ENCODE measurements around the gene GPR137B.

The GPR137B gene

GRCh38 chr1:236204656-236205055 is 62.3 kb downstream of the GPR137B start:
- DNase-seq = no peak

GRCh38 chr1:236206548-236206947 is 64.2 kb downstream of the GPR137B start:
- DNase-seq = no peak

- DNase-seq = no peak
Observed at GRCh38 chr1:236207121-236207520, 64.8 kb downstream of the GPR137B start.

DNA sequence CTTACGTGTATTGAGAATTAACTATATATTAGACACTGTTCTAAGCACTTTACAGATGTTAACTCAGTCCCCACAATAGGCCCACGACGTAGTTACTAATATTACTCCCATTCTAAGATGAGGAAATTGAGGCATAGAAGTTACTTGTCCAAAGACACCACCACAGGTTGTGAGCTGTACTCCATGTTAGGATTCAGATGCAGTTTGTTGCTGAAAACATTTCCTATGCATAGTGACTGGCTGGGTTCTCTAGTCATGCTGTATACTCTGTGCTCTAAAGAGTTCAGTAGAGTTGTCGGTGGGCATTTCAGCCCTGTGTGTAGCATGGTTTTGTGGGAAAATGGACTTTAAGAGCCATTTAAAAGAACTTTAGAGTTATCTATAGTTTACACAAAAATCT is 65.2 kb downstream of the GPR137B start:
- no peak for DNase-seq

DNA sequence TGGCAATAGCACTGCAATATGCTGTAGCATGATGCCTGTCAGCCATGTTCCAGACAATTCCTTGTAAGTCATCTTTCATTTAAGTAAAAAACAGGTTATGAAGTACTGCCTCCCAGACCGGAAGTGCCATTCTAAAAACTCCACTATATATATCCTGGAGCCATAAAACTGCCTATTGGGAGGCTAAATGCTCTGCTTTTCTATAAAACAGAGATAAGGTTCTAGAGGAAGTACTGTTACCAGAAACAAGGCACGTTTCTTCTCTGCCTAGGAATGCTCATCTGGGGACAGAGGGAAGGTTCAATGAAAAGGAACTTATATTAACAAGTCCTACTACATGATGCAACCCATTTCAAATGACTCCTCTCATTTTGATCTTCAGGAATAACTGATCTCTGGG is 66.8 kb downstream of the GPR137B start:
- no peak for DNase-seq

DNA sequence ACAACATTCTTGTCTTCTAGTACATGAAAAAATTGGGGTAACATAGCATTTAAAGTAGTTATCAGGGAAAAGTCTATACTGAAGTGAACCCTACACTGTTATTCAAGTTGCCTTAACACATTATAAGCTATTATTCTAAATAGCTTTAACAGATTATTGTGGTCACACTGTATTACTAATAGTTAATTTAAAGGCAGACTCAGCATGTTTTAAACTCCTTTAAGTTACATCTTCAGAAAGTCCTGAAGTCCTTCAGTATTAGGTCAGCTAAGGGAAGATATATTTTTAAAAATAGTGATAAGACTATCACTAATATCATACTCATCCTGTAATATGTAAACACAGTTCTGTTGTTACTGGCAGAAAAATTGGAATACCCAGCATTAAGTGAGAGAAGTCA is 67.4 kb downstream of the GPR137B start:
- no peak for DNase-seq

DNA sequence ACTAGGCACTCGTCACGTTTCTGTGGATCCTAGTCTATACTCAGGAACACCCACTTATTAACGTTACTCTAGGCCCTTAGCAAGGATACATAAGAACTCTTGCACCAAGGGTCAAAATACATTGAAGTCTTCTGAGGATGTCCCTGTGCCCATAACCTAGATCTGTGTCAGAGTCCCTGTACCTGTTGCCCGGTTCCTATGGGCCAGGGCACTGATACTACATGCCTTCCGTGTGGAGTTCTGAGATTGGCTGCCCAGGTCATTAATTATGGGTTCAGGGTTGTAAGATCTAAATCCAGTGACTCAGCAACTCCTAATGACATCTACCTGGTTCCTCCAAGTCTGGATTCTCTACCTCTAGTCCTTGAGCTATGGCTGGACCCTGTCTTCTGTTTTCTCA is 69.5 kb downstream of the GPR137B start:
- no peak for DNase-seq

- no peak for DNase-seq
Observed at GRCh38 chr1:236213534-236213933, 71.2 kb downstream of the GPR137B start.

- DNase-seq = no peak
Observed at GRCh38 chr1:236214761-236215160, 72.4 kb downstream of the GPR137B start.

- DNase-seq = no peak
Observed at GRCh38 chr1:236220473-236220872, 78.1 kb downstream of the GPR137B start.

DNA sequence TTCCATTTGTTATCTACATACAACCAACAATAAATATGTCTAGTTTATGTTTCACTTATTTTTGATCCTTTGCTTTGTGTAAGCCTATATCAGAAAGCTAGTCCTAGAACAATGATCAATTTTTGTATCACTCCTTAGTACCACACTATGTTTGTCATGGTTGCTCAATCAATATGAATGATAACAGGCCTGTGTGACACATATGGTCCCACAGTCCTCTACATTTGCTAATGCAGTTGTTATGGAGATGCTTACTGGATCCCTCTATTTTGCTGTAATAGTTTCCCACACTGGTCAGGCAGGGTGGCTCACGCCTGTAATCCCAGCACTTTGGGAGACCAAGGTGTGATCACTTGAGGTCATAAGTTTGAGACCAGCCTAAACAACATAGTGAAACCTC is 80.3 kb downstream of the GPR137B start:
- no peak for DNase-seq

DNA sequence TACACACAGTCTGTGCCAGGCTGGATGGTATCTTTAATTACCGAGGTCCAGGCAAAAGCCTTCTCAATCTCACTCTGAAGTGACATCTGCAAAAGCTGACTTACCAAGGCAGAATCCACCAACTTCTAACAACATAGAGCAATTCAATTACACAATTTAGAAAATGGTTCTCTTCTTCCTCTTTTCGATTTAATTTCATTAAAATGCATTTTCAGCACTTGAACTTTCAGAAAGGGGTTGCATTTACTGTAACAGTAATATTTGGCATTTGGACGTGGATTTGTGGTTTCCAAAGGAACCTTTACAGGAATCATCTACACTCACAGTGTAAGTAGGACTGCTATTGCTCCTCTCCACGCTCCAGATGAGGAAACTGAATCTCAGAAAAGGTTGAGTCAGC is 86.1 kb downstream of the GPR137B start:
- DNase-seq = no peak

- DNase-seq = no peak
Observed at GRCh38 chr1:236235116-236235515, 92.8 kb downstream of the GPR137B start.

DNA sequence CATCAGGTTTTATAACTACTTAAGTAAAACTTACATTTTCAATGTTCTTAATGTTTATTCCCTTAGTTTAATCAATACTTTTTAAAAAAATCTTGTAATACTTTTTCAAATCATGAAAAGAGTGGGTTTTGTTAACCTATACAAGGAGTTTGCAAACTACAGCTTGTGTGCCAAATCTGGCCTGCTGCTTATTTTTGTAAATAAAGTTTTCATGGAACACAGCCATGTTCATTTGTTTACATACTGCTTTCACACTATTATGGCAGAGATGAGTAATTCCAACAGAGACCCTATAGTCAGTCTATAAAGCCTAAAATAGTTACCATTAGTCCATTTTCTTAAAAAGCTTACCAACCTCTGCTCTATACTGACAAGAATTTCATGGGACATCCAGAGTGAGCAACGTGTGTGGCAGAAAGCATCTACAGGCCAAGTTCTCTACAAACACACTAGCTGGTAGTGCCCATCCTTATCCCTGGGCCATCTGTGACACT is 96.8 kb downstream of the GPR137B start:
- DNase-seq = no peak

GRCh38 chr1:236240675-236241074 is 98.3 kb downstream of the GPR137B start:
- no peak for DNase-seq

DNA sequence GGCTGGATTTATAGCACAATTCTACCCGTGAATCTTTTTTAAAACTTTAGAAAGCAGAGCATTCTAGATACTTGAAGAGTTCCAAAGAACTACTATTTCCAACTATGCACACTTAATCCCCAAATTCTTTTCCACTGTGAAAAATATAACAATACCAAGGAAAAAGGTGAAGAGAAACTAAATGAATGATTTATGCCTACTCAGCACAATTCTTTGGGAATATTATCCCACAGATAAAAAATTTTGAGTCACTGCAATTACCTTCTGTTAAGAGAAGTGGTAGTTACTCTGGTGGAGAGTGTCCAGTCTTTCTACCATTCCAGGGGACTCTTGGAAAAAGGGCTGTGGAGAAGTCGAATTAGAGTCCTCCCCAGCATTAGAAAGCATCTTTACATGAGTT is 100.2 kb downstream of the GPR137B start:
- DNase-seq = no peak

DNA sequence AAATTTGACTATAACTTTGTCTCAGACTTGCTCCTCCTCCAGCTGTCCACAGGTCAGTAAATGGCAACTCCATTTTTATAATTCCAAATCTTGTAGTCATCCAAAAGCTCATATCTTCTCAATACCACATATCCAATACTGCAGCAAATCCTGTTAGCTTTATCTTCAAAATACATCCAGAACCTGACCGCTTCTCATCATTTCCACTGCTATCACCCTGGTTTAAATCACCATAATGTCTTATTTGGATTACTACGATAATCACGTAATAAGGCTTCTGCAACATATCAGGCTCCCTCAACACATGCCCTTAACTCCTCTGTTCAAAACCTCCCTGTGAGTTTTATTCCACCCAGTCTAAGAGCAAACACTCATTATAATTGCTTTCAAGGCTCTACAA is 104.9 kb downstream of the GPR137B start:
- no peak for DNase-seq

- no peak for DNase-seq
Observed at GRCh38 chr1:236251587-236251986, 109.2 kb downstream of the GPR137B start.

DNA sequence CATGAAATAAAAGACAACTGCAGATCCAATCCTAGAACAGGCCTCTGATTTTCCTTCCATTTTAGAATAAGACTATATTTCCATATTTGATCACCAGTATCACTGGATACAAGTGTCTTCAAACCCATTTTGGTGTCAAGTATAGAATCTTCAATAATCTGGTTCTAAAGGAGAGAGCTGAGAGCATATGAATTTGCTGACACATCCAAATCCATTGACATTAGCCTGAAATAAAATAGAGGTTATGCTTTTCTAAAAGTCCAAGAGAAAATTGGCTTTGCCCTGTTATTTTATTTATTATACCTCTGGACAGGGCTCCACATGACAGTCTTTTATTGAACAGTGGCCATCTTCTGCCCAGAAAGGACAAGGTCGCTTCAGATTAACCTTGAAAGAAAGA is 110.8 kb downstream of the GPR137B start:
- no peak for DNase-seq

GRCh38 chr1:236253918-236254637 is 111.7 kb downstream of the GPR137B start:
- no peak for DNase-seq

GRCh38 chr1:236257216-236257615 is 114.9 kb downstream of the GPR137B start:
- DNase-seq = no peak

DNA sequence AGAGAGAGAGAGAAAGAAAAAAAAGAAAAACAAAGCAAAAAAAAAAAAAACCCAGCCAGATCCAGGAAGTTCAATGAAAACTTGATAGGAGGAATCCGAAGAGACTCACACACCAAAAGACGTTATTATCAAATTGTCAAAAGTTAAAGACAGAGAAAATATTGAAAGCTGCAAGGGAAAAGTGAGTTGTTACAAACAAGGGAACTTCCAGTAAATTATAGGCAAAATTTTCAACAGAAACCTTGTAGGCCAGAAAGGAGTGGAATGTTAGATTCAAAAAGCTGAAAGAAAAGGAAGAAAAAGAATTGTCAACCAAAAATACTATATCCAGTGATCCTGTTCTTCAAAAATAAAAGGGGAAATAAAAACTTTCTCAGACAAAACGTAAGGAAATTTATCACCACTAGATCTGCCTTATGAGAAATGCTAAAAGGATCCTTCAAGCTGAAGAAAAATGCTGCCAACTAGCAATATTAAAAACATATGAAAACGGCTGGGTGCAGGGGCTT is 115.8 kb downstream of the GPR137B start:
- DNase-seq = no peak

All from NCI-H2081 treated with DMSO at 0.1 percent for 48 hours (cell line).